Ovary (tissue), 3 donors: ENCODE data around the gene PGAP6.
"Not testable (repeated sequence)": the region's sequence is repeated elsewhere in the genome, so short reads cannot be mapped to it uniquely, and the experiment has no call there.

Experiments used
- POLR2A ChIP-seq: fragments of 450-650 bp; IDR thresholded peaks from one replicate; pipeline ENCODE4 v1.6.1; 2017; ENCODE audit warnings: antibody characterized with exemption, mild to moderate bottlenecking, moderate library complexity
- TF ChIP-seq, protein P1 (sequence below), 3 donors: fragments of 450-650 bp in 2 of 3; fragments of 200-600 bp in 1 of 3; IDR thresholded peaks; one replicate each; pipeline versions ENCODE4 v1.5.1 to v1.8.0; 2016 to 2022; ENCODE audit warnings: antibody characterized with exemption in 3 of 3, mild to moderate bottlenecking in 1 of 3
- donor health status: DM: no; HTN: no; CAD: no.

DNA sequence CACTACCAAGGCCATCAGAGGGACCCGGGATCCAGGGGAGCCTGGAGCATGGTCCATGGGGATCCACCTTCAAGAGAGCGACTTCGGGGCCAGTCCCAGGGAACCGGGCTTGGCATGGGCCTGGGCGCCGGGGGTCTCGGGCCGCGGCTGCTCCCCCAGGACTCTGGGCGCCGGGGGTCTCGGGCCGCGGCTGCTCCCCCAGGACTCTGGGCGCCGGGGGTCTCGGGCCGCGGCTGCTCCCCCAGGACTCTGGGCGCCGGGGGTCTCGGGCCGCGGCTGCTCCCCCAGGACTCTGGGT lies 19.1 kb downstream of the PGAP6 start:
- TF ChIP-seq POLR2A: not testable (repeated sequence)
- TF ChIP-seq, protein P1, sequence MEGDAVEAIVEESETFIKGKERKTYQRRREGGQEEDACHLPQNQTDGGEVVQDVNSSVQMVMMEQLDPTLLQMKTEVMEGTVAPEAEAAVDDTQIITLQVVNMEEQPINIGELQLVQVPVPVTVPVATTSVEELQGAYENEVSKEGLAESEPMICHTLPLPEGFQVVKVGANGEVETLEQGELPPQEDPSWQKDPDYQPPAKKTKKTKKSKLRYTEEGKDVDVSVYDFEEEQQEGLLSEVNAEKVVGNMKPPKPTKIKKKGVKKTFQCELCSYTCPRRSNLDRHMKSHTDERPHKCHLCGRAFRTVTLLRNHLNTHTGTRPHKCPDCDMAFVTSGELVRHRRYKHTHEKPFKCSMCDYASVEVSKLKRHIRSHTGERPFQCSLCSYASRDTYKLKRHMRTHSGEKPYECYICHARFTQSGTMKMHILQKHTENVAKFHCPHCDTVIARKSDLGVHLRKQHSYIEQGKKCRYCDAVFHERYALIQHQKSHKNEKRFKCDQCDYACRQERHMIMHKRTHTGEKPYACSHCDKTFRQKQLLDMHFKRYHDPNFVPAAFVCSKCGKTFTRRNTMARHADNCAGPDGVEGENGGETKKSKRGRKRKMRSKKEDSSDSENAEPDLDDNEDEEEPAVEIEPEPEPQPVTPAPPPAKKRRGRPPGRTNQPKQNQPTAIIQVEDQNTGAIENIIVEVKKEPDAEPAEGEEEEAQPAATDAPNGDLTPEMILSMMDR (IDR thresholded peaks at IDR 0.05): not testable (repeated sequence)
